Measurements from ENCODE around the gene SFRP2. TPM values are rescaled to one million over a fixed set of nuclear protein-coding genes. Genes with fewer than 3 reads are reported as not detected.

Gene SFRP2
- polyA plus RNA-seq, 1 donor = 14.9 TPM

DNA sequence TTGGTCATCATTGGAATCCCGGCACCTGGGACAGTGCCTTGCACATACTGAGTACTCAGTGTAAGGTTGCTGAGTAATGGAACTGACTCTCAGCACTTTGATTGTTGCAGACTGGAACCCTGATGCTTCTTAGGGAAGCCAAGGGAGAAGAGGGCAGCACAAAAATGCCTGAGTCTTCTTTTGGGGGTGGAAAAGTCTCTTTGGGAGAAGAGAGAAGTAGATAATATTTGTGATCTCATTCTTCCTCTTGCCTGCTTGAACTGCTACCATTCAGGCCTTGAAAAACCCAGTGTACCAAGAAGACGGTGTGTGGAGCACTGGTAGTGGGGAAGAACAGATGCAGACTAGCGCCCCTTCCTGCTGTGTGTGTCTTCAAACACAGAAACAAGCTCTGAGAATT, 12.3 kb downstream of the SFRP2 start:
- DNase-seq = no peak

DNA sequence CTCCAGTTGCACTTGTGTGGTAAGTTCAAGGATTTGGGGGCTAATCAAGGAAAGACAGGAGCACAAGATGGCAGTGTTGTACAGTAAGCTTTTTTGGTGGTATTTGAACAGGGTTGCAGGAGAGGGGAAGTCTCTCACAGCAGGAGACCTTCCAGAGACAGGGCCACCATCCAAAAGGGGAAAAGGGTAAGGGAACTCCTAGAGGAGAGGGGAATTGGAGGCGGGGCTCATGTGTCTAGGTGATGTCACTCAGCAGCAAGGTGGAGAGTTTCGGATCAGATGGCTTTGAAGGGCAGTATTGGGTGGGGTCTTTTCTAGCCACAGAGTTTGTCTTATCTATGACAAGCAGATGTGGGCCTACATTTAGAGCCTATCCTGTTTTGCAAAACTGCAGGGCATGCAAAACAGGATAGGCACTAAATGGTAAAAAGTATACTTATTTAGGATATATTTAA, 15.6 kb downstream of the SFRP2 start:
- DNase-seq = no peak

DNA sequence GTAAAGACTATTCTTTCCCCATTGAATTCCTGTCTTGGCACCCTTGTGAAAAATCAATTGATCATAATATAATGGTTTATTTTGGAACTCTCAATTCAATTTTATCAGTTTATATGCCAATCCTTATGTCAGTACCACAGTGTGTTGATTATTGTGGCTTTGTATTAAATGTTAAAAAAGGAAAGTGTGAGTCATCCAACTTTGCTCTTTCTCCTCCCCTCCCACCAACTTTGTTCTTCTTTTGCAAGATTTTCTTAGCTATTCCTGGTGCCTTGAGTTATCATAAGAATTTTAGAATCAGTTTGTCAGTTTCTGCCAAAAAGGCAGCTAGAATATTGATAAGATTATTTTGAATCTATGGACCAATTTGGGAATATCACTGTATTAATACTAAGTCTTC, 17.8 kb downstream of the SFRP2 start:
- DNase-seq = no peak

DNA sequence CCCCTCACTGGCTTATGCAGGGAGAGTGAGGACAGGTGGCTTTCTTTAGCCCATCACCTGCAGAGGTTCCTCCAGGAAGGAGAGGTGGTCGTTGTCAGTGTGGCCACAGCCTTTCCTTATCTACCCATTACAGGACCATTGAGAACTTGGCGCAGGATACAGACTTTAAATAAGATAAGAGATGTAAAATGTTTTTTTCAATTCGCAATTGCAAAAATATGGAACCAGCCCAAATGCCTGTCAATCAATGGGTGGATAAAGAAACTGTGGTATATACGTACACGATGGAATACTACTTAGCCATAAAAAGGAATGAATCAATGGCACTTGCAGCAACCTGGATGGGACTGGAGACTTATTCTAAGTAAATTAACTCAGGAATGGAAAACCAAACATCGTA, 22.1 kb downstream of the SFRP2 start:
- DNase-seq = no peak

DNA sequence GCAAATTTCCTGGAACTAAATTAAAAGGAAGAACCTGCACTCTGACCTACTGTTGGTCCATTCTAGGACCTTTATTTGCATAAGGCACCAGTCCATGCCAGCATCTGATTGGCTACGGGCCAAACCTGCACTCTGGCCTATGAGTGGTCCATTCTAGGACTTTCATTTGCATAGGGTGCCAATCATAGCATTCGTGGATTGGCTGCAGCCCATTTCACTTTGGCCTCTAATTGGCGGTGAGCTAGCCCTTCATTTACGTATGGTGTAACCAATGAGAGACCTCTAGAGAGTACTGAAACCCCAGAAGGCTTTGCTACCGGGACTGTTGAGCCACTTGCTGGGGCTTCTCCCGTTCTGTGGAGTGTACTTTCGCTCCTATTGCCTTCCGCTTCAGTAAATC, 23.0 kb downstream of the SFRP2 start:
- no peak for DNase-seq

DNA sequence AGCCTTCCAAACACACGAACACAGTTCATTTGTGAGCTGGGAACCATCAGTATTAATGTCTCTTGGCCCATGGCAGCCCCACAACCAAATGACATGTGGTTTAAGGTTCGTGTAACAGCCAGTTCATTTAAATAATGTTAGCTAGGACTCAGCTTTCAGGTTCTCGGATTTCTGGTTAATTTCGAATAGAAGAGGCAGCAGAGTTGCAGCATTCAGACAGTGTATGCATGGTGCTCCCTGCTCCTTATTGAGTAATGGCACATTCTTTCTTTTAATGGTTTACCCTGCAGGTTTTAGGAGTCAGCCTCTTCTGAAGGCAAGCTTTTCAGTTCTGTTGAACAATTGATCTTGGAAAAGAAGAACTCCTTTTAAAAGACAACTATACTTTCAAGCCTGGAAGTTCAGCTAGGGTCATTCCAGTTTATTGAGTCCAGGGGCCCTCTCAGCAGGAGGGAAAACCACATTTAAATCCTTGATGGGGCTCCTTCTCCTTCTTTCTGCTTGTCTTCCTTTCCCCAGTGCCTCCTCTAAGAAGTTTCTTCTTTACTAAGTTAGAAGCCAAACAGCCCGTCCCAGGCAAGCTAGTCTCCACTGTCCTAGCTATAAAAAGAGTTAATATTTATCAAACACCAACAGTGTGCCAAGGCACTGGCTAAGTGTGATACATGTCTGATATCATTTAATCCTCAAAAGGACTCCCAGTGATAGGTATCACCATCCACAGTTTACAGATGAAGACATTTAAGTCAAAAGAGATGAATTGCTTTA, 24.1 kb downstream of the SFRP2 start:
- peak; percentile 34 for DNase-seq

DNA sequence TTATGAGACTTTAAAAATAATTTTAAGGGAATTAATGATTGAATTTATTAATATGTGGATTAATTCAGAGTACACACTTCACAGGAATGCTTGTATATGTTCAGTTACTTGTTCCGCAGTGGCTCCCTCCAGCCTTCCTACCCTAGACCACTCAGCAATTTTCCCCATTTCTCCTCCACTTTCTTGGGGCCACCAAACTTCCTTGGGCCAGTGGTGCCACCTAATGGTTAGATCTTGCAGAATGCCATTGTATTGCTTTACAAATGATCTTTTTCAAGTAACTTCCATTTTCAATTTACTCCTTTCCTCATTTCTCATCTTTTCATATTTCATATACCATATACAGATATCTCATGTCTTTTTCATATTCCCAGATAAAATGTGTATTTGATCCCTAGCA, 25.5 kb downstream of the SFRP2 start:
- no peak for DNase-seq

DNA sequence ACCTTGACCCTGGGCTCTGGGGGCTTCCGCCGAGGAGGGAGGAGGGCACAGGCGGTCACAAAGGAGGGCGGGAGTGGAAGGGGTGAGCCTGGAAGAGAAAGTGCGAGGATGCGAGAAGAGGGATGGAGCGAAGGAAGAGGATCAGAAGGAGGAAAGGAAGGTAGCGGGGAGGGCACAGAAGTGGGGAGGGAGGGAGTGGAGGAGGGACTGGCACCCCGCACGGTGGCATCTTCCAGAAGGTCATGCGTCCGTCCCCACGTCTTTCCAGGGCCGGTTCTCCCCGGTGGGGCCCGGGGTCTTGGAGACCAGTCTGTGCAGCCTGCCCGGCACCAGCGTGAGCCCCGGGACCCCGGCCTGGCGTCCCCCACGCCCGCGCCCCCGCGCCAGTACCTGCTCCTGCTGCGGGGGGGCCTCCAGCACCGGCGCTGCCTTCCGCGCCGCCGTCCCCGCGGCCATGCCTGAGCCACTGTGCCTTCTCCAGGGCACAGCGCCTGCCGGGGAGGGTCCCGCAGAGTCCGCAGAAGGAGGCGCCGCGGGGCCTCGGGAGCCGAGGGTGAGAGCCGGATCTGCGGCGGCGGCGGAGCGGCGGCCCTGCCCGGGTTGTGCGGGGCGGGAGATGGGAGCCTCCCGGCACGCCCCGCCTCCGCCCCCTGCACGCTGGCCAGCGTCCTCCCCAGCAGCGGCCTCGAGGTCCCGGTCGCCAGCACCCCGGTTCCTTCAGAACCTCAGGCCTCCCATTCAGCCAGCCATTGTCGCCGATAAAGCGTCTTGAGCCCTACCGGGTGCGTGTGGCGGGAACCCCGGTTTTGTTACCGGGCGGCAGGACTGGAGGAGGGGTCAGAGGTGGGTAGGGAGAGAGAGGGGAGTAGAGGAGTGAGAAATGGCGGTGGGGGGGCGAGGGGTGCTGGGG, 29.2 kb downstream of the SFRP2 start, which contains the start of gene RNF175:
Gene RNF175, minus strand, starts transcription at position 618 of the 910 bp plus-strand sequence. Its CDS starts 162 bp downstream, at position 456.
- DNase-seq = peak; percentile 38

DNA sequence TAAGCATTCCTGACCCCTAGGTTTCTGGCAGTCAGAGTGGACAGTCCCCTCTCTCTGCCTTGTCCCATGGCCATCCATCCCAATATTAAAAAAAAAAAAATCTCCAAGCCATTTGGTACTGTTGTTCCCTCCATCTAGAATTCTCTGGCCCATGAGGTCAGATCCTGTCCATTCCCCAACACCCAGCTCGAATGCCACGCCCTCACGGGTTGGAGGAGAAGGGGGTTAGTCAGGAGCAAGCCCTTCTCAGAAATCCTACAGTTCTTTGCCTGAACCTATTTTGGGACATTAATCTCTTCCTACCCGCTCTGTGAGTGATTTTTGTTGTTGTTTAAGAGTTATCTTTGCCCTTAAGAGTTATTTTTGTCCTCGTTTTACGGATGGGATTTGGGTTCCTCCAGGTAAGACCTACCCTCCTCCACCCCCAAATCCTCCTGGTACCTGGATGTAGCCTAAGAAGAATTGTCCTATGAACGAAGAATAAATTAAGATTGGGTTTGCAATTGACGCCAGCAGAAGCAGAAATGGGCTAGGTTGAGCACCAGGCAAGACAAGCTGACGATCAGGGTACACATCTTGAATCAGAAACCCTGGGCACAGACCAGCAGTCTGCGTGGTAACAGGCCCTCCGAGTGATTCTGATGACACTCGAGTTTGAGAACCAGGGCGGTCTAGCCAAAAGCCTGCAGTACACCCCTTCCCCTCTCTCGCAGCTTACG, 30.0 kb downstream of the SFRP2 start:
- DNase-seq = no peak

DNA sequence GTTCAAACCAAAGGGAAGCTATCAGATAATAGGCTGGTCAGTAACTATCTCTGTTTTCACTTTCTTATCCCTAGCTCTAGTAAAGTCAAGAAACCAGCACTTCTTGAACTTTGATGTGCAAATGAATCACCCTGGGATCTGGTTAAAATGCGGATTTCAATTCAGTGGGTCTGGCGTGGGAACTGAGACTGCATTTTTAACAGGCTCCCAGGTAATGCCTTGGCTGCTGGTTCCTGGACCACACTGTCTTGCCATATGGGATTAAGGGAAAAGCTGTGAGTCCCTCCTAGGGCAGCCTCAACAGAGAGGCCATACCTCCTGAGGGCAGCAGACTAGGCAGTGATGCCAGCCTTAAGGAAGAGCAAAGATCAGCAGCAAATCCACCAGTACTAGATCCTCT, 30.7 kb downstream of the SFRP2 start:
- DNase-seq = no peak

DNA sequence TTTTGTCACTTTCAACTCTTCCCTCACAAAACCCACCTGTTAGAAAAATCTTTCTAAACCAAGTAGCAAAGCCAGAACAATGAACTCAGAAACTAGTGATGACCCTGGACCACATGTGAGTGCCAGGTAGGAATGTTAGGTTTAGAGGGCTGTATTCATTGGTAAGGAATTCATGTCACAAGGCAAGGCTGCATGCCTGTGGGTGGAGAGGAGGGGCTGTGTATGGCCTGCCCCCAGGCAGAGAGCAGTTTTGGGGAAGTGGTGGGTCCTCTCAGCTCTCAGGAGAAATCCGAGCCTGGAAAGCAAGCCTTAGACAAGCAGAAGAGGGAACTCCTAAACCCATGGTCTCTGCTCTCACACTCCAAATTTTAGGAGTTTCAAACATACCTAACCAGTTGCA, 31.5 kb downstream of the SFRP2 start:
- no peak for DNase-seq

DNA sequence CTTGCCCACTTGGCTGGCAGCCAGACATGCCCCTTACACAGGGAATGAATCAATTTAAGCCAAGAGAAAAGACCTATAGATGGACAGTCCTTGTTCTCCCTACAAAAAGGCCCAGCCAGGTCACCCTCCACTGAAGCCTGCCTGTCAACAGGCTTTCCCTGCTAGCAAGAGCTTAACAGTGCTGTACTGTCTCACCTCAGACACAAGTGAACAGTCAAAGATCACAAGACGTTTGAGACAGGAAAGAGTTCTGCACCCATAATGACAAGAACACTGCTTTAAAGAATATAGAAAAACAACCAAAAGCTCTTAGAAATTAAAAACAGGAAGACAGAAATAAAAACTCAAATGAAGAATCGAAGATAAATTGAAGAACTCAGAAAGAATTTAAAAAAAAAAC, 33.7 kb downstream of the SFRP2 start:
- no peak for DNase-seq

DNA sequence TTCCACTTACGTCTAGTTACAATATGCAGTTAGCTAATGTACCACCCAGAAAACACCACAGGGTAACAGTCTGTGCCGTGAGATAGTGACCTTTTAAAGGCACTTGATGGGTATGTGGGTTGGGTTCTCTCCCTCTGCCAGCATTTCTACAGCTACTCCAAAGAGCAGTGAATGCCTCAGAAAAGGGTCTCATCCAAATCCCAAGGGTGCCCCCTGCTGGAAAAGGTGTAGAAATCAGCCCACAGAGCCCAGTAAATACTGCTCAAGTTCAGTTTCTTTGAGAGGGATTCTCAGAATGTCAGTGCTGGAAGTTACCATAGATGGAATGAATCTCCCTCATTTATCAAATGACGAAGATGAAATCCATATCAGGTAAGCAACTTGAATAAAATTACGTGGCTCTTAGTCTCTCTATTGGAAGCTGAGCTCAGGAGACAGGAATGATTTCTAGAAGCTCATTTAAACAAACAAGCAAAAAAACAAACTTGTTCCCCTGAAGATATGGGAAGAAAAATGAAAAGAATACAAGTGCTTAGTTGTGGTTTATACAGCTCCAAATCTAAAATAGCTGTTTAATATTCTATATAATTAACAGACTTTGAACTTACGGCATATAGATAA, 38.6 kb downstream of the SFRP2 start:
- peak; percentile 83 for DNase-seq

DNA sequence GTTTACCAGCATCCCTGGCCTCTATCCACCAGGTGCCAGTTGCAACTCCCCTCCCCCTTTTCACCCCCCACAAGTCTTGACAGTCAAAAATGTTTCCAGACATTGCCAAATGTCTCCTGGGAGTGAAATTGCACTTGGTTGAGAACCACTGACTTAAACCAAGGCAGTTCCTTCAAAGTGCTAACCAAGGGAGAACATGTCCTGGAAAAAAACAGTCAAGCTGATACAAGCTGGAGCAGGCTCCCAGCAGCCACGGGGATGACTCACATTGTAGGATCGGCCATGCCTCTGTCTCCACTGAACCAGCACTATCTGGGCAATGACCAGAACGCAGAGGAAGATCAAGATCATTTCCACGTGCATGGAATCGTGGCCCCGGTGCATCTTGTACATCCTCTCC, 40.5 kb downstream of the SFRP2 start:
- DNase-seq = no peak

DNA sequence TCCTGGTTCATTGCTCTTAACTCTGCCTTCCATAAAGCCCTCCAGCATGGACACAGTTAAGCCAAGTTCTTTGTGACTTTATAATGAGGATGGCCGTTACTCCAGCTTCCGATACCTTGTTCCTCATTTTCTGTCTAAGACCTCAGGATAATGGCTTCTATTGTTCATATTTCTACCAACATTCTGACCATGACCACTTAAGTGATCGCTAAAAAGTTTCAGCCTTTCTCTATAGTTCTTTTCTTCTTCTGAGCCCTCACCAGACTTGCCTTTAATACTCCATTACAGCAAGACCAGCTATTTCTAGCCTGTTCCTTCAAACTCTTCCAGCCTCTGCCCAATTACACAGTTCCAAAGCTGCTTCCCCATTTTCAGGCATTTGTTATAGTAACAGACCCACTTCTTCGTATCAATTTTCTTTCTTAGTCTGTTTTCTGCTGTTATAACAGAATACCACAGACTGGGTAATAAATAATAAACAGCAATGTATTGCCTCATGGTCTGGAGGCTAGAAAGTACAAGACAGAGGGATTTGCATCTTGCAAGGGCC, 41.4 kb downstream of the SFRP2 start:
- DNase-seq = no peak

DNA sequence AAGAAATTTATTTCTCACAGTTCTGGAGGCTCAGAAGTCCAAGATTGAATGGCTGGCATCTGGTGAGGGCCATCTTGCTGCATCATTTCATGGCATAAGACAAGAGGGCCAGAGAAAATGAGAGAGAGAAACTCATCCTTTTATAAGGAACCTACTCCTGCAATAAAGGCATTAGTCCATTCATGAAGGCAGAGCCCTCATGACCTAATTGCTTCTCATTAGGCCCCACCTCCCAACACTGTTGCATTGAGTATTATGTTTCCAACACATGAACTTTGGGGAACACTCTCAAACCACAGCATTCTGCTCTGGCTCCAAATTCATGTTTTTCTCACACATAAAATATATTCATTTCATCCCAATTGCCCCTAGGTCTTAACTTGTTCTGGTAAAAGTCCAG, 43.2 kb downstream of the SFRP2 start:
- no peak for DNase-seq

DNA sequence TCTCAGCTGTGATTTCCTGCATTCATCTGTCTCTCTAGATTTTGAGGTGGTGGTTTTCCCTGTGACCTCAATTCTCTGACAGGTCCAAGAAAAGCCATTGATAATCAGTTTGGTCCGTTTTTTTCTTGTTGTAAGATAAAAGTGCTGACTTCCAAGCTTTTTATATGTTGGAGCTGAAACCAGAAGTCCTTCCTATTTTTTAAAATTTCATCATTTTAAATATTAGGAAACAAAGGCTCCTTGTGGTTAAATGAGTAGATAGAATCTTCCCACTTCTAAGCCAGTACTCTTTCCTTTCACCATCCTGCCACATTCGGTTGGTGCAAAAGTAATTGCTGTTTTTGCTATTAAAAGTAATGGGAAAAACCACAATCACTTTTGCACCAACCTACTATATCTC, 47.3 kb downstream of the SFRP2 start:
- no peak for DNase-seq

DNA sequence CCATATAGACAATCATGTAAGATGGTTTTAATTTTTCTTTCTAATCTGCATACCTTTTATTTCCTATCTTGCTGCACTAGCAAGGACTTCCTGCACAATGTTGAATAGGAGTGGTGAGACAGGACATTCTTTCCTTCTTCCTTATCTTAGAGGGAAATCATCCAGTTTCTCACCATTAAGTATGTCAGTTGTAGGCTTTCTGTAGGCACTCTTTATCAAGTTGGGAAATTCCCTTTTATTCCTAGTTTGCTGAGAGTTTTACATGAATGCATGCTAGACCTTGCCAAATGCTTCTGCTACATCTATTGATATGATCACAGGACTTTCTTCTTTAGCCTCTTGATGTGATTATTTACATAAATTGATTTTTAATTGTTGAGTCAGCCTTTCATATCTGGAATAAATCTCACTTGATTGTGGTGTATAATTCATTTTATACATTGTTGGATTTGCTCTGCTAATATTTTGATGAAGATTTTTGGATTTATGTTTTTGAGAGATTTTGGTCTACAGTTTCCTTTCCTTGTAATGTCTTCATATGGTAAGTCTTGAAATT, 52.9 kb downstream of the SFRP2 start:
- DNase-seq = no peak

DNA sequence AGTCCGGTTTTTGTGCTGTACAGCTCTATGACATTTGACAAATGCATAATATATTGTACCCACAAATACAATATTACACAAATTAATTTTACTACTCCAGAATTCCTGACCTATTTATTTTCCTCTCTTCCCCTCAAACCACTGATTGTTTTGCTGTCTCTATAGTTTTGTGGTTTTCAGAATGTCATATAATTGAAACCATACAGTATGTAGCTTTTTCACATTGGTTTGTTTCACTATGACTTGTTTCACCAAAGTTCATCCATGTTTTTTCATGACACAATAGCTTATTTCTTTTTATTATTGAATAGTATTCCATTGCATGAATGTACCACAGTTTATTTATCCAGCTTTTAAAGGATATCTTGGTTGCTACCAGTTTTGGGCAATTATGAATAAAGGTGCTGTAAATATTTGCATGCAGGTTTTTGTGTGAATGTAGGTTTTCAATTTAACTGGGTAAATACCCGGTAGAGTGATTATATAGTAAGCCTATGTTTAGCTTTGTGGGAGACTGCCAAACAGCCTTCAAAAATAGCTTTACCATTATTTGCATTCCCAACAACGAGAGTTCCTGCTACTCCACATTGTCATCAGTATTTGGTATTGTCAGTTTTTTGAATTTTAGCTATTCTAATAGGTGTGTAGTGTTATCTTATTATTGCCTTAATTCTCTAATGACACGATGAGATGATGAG, 55.0 kb downstream of the SFRP2 start:
- no peak for DNase-seq

DNA sequence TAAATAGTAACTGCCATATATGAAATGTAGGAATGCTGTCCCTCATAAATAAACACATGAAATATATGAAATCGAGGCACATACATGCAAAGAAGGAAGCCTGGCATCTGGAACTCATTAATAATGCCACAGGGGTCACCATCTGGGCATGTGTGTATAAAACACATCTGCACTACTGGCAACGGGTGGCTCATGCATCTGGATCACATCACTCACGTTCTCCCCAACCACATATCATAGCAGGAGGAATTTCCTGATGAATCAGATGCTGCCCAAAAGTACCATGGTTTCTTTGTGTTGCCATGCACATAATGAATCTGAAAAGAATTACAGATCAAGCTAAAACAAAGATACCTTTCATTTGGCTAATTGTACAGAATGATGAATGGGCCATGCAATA, 57.6 kb downstream of the SFRP2 start:
- no peak for DNase-seq

Measured in left kidney (tissue), 2 donors.